Measurements from ENCODE around the gene NOC3L.

Gene NOC3L

GRCh38 chr10:94303929-94304328, 58.8 kb downstream of the NOC3L start:
- Histone ChIP-seq H2AFZ (ENCODE audit: low read depth, low read length, severe bottlenecking) (no peak overlapping the region), H3K4me3 (ENCODE audit: insufficient read depth, low read length, poor library complexity, severe bottlenecking) (no peak overlapping the region), H3K4me2 (ENCODE audit: low read depth, low read length, poor library complexity, severe bottlenecking) (no peak overlapping the region), H3K9me3 (ENCODE audit: insufficient read depth, low read length) (no peaks in the 10 kb centered on the region), H3K79me2 (ENCODE audit: insufficient read depth, low read length) (no peaks in the 10 kb centered on the region), H3K9ac (ENCODE audit: low read length) (no peak overlapping the region), H3K27ac (ENCODE audit: low read depth, low read length) (no peak overlapping the region), H3K36me3 (ENCODE audit: low read length) (no peaks in the 10 kb centered on the region), H3F3A (ENCODE audit: insufficient read depth) (no peaks in the 10 kb centered on the region), H3K9me2 (replicated peaks; ENCODE audit: insufficient read depth, low read length) (no peaks in the 10 kb centered on the region), H3K27me3 (ENCODE audit: low read length) (no peaks in the 10 kb centered on the region), H4K20me1 (ENCODE audit: low read depth, low read length) (no peaks in the 10 kb centered on the region)
- no peak for TF ChIP-seq EZH2phosphoT487 (conservative IDR thresholded peaks at IDR 0.05; ENCODE audit: low read length)
- TF ChIP-seq, protein P1, sequence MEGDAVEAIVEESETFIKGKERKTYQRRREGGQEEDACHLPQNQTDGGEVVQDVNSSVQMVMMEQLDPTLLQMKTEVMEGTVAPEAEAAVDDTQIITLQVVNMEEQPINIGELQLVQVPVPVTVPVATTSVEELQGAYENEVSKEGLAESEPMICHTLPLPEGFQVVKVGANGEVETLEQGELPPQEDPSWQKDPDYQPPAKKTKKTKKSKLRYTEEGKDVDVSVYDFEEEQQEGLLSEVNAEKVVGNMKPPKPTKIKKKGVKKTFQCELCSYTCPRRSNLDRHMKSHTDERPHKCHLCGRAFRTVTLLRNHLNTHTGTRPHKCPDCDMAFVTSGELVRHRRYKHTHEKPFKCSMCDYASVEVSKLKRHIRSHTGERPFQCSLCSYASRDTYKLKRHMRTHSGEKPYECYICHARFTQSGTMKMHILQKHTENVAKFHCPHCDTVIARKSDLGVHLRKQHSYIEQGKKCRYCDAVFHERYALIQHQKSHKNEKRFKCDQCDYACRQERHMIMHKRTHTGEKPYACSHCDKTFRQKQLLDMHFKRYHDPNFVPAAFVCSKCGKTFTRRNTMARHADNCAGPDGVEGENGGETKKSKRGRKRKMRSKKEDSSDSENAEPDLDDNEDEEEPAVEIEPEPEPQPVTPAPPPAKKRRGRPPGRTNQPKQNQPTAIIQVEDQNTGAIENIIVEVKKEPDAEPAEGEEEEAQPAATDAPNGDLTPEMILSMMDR (IDR thresholded peaks at IDR 0.05; ENCODE audit: insufficient read depth, low read length, poor library complexity, severe bottlenecking) = no peak

DNA sequence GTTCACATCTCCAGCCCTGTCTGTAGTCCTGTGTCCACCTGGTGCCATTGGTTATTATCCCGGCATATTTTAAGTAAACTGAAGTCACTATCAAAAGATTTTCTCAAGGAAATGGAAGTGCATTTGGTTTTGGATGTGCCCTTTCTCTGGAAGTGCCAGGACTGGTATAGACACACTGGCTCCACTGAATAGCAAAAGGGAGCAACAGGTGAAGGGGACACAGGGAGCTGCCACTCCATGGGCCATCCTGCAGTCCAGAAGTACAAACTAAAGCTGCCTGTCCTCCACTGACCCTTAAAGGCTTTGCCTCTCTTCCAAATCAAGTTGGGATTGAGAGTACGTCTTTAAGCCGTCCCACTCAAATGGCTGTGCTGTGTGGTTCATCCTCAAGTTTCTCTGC, 62.7 kb downstream of the NOC3L start:
- TF ChIP-seq, protein P1 (IDR thresholded peaks at IDR 0.05; ENCODE audit: insufficient read depth, low read length, poor library complexity, severe bottlenecking) = no peak
- no peak for TF ChIP-seq EZH2phosphoT487 (conservative IDR thresholded peaks at IDR 0.05; ENCODE audit: low read length)
- H3K9ac ChIP-seq (ENCODE audit: low read length) = no peak overlapping the region
- no peaks in the 10 kb centered on the region for H3K79me2 ChIP-seq (ENCODE audit: insufficient read depth, low read length)
- no peak overlapping the region for H3K4me3 ChIP-seq (ENCODE audit: insufficient read depth, low read length, poor library complexity, severe bottlenecking)
- H3K9me3 ChIP-seq (ENCODE audit: insufficient read depth, low read length) = no peaks in the 10 kb centered on the region
- no peaks in the 10 kb centered on the region for H4K20me1 ChIP-seq (ENCODE audit: low read depth, low read length)
- H3K4me2 ChIP-seq (ENCODE audit: low read depth, low read length, poor library complexity, severe bottlenecking) = no peak overlapping the region
- no peak overlapping the region for H3K27ac ChIP-seq (ENCODE audit: low read depth, low read length)
- H3K36me3 ChIP-seq (ENCODE audit: low read length) = no peaks in the 10 kb centered on the region
- no peak overlapping the region for H2AFZ ChIP-seq (ENCODE audit: low read depth, low read length, severe bottlenecking)
- no peaks in the 10 kb centered on the region for H3F3A ChIP-seq (ENCODE audit: insufficient read depth)
- no peaks in the 10 kb centered on the region for H3K9me2 ChIP-seq (replicated peaks; ENCODE audit: insufficient read depth, low read length)
- no peaks in the 10 kb centered on the region for H3K27me3 ChIP-seq (ENCODE audit: low read length)

DNA sequence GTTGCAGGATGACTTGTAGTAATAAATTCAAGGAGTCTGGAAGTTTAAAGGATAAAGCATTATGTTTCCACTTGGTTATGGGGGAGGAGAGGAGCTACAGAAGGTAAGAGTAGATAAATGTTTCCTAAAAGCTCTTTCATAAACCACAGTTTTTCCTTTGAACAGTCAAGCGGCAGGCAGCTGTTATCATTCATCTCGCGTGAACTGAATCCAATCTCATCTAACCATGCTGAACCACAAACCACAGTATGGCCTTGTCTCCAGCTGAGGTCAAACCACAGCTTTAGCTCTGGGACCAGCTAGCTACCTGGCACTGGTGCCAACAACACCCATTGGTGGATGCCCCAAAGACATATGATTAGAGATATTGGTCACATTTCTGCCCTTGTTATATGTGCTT, 63.3 kb downstream of the NOC3L start:
- H3K27ac ChIP-seq (ENCODE audit: low read depth, low read length) = no peak overlapping the region
- H3K9me3 ChIP-seq (ENCODE audit: insufficient read depth, low read length) = no peaks in the 10 kb centered on the region
- H3F3A ChIP-seq (ENCODE audit: insufficient read depth) = no peaks in the 10 kb centered on the region
- TF ChIP-seq, protein P1 (IDR thresholded peaks at IDR 0.05; ENCODE audit: insufficient read depth, low read length, poor library complexity, severe bottlenecking) = no peak
- TF ChIP-seq EZH2phosphoT487 (conservative IDR thresholded peaks at IDR 0.05; ENCODE audit: low read length) = no peak
- no peaks in the 10 kb centered on the region for H3K9me2 ChIP-seq (replicated peaks; ENCODE audit: insufficient read depth, low read length)
- no peak overlapping the region for H3K4me3 ChIP-seq (ENCODE audit: insufficient read depth, low read length, poor library complexity, severe bottlenecking)
- H2AFZ ChIP-seq (ENCODE audit: low read depth, low read length, severe bottlenecking) = no peak overlapping the region
- H3K36me3 ChIP-seq (ENCODE audit: low read length) = no peaks in the 10 kb centered on the region
- no peaks in the 10 kb centered on the region for H3K79me2 ChIP-seq (ENCODE audit: insufficient read depth, low read length)
- H3K9ac ChIP-seq (ENCODE audit: low read length) = no peak overlapping the region
- H3K4me2 ChIP-seq (ENCODE audit: low read depth, low read length, poor library complexity, severe bottlenecking) = no peak overlapping the region
- H3K27me3 ChIP-seq (ENCODE audit: low read length) = no peaks in the 10 kb centered on the region
- H4K20me1 ChIP-seq (ENCODE audit: low read depth, low read length) = no peaks in the 10 kb centered on the region

All from SU-DHL-6 (cell line).